Astrocyte (in vitro differentiated cells and primary cell): ENCODE measurements around the gene GRK6.

Experiments used
- EZH2 ChIP-seq: IDR thresholded peaks from 2 replicates; pipeline ENCODE4 v1.6.1; 2012; ENCODE audit warnings: mild to moderate bottlenecking, low read length, inconsistent platforms; ENCODE audit not compliant: insufficient read depth
- TF ChIP-seq, protein P1 (sequence below): IDR thresholded peaks from 2 replicates; pipeline ENCODE4 v1.5.1; 2011; ENCODE audit warnings: low read depth, mild to moderate bottlenecking, inconsistent platforms, low read length, moderate library complexity; ENCODE audit not compliant: insufficient read depth

DNA sequence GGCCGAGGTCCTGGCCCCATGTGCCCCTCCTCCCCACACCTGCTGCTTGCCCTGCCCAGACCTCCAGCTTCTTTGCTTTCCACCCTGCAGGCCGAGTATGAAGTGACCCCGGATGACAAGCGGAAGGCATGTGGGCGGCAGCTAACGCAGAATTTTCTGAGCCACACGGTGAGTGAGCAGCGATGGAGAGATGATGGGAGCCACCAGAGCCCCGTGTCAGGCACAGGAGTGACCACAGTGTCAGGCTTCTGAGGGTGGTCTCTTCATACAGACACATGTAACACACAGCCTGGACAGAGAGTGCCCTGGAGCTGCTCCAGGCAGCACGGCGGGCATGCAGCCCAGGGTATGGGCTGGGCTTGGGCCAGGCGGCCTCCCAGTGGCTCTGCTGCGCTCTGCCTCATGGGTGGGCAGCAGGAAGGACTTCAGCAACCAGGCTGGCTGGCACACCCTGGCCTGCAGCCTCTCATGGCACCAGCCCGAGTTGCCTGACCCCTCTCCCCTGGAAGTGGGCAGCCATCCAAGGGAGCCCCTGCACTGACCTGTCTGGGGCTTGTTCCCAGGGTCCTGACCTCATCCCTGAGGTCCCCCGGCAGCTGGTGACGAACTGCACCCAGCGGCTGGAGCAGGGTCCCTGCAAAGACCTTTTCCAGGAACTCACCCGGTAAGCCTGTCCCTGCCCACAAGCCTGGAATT, 5.8 kb downstream of the GRK6 start:
- TF ChIP-seq, protein P1, sequence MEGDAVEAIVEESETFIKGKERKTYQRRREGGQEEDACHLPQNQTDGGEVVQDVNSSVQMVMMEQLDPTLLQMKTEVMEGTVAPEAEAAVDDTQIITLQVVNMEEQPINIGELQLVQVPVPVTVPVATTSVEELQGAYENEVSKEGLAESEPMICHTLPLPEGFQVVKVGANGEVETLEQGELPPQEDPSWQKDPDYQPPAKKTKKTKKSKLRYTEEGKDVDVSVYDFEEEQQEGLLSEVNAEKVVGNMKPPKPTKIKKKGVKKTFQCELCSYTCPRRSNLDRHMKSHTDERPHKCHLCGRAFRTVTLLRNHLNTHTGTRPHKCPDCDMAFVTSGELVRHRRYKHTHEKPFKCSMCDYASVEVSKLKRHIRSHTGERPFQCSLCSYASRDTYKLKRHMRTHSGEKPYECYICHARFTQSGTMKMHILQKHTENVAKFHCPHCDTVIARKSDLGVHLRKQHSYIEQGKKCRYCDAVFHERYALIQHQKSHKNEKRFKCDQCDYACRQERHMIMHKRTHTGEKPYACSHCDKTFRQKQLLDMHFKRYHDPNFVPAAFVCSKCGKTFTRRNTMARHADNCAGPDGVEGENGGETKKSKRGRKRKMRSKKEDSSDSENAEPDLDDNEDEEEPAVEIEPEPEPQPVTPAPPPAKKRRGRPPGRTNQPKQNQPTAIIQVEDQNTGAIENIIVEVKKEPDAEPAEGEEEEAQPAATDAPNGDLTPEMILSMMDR: no peak
- TF ChIP-seq EZH2: no peak
